Measurements from ENCODE around the gene OIP5. TPM values are rescaled to one million over a fixed set of nuclear protein-coding genes. Genes with fewer than 3 reads are reported as not detected.

OIP5 gene
- total RNA-seq (2022; extraction: Qiagen RNA extraction; ENCODE audit: low read depth): 13.6 to 16.2 TPM (median 14.8 TPM) in 5 replicates

DNA sequence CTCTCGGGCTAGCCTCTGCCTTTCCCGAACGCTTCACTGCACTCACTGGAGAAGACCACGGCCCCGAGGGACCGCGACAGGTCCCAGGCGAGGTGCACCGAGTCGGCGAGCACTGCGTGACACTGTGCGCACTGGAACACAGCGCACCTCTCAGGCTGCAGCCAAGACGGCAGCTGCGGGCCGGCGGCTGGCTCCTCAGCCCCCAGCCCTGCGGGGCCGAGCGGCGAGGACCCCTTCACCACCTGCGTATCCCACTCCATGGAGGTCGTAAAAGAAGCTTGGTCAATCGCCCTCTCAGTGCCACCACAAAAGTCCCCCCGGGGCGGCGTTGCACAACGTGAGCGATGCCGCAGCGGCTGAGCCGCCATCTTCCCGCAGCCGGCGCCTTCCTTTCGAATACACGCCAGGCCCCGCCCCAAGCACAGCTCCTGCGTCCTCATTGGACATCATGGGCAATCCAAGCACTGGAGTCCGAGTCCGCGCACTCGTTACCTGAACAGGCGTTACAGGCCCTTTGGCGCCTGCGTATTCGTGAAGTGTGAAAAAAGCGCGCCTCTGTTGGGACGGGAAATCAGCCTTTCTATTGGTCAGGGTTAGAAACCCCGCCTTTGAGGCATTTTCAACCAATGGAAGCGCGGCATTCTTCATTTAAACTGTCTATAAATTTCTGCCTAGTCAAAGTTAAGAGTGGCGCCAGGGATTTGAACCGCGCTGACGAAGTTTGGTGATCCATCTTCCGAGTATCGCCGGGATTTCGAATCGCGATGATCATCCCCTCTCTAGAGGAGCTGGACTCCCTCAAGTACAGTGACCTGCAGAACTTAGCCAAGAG lies at the start of gene OIP5, which contains the start of gene NUSAP1:
Gene OIP5 (minus strand): TSS at position 398 of the 832 bp plus-strand sequence. CDS start 30 bp downstream, at position 368.
Gene NUSAP1 (plus strand): TSS at position 688 of the 832 bp plus-strand sequence. CDS start 77 bp downstream, at position 765.

Other genes with a start within 250 kb of the OIP5 start
- gene INO80, start 216.3 kb downstream of the OIP5 start, total RNA-seq (2022; extraction: Qiagen RNA extraction; ENCODE audit: low read depth): 12.2 to 13.7 TPM (median 12.6 TPM) in 5 replicates
- gene EXD1, start 101.8 kb downstream of the OIP5 start, total RNA-seq (2022; extraction: Qiagen RNA extraction; ENCODE audit: low read depth): 0.06 to 0.12 TPM (median 0.10 TPM) in 3 of 5 replicates, not detected in the others
- 47.5 to 73.6 TPM (median 50.4 TPM) in 5 replicates for gene CHP1, start 101.3 kb downstream of the OIP5 start, total RNA-seq (2022; extraction: Qiagen RNA extraction; ENCODE audit: low read depth)
- 65.2 to 95.4 TPM (median 72.2 TPM) in 5 replicates for gene NUSAP1, start 290 bp upstream of the OIP5 start, total RNA-seq (2022; extraction: Qiagen RNA extraction; ENCODE audit: low read depth)
- gene NDUFAF1, start 69.9 kb upstream of the OIP5 start, total RNA-seq (2022; extraction: Qiagen RNA extraction; ENCODE audit: low read depth): 12.1 to 14.6 TPM (median 13.2 TPM) in 5 replicates
- gene RTF1, start 84.5 kb upstream of the OIP5 start, total RNA-seq (2022; extraction: Qiagen RNA extraction; ENCODE audit: low read depth): 16.3 to 27.5 TPM (median 19.5 TPM) in 5 replicates
- 1.2 to 2.0 TPM (median 1.7 TPM) in 5 replicates for gene ITPKA, start 161.3 kb upstream of the OIP5 start, total RNA-seq (2022; extraction: Qiagen RNA extraction; ENCODE audit: low read depth)
- 0.06 to 0.16 TPM (median 0.10 TPM) in 4 of 5 replicates, not detected in the other for gene LTK, start 181.2 kb upstream of the OIP5 start, total RNA-seq (2022; extraction: Qiagen RNA extraction; ENCODE audit: low read depth)
- gene RPAP1, start 211.7 kb upstream of the OIP5 start, total RNA-seq (2022; extraction: Qiagen RNA extraction; ENCODE audit: low read depth): 9.2 to 14.5 TPM (median 12.7 TPM) in 5 replicates
- 11.0 to 13.2 TPM (median 12.4 TPM) in 5 replicates for gene TYRO3, start 226.6 kb upstream of the OIP5 start, total RNA-seq (2022; extraction: Qiagen RNA extraction; ENCODE audit: low read depth)